ENCODE measurements around the gene POLR2E. TPM values are rescaled to one million over a fixed set of nuclear protein-coding genes. Genes with fewer than 3 reads are reported as not detected.

POLR2E gene
- total and polyA plus RNA-seq, 10 of the 15 experiments (the other 5 are each of a cell fraction or from before 2014, with no cell fraction given) = 4.0 to 487 (median 200) TPM

DNA sequence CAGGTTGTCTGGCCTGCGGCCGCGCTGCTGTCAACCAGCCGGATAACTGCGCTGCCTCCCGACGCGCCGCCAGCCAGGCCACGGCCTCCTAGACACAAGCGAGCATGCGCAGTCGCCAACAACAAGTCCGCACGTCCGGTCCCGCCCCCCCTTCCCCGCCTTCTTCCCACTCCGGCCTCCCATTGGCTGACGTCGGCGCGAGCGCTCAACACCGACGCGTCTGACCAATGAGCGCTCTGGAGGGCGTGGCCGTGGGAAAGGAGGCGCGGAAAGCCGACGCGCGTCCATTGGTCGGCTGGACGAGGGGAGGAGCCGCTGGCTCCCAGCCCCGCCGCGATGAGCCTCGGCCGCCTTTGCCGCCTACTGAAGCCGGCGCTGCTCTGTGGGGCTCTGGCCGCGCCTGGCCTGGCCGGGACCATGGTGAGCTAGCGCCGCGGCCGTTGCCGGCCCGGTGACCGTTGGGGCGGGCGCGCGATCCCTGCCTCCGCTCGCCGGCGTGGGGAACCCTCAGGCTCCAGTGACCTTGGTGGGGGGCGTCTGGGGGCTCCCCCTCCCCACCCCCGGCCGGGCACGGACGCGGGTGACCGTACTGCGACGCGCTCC, 8.6 kb upstream of the POLR2E start, which contains the start of gene GPX4 (continued):
- TF ChIP-seq MXI1 (IDR thresholded peaks at IDR 0.05; ENCODE audit: low read depth, low read length) = 0 out of 2 replicates have a peak, but pooled peaks have one; percentile 25
- no peak for TF ChIP-seq ZNF24 (IDR thresholded peaks at IDR 0.05)
- peak; percentile 51; the same call in 1 of the 2 replicates for TF ChIP-seq SIN3A (IDR thresholded peaks at IDR 0.05; ENCODE audit: low read depth, low read length)
- no peak for TF ChIP-seq RAD51 (IDR thresholded peaks at IDR 0.05)
- TF ChIP-seq, protein P1, sequence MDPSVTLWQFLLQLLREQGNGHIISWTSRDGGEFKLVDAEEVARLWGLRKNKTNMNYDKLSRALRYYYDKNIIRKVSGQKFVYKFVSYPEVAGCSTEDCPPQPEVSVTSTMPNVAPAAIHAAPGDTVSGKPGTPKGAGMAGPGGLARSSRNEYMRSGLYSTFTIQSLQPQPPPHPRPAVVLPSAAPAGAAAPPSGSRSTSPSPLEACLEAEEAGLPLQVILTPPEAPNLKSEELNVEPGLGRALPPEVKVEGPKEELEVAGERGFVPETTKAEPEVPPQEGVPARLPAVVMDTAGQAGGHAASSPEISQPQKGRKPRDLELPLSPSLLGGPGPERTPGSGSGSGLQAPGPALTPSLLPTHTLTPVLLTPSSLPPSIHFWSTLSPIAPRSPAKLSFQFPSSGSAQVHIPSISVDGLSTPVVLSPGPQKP (IDR thresholded peaks at IDR 0.05; ENCODE audit: low read depth, low read length) = no peak
- TF ChIP-seq KDM1A (IDR thresholded peaks at IDR 0.05; ENCODE audit: borderline replicate concordance) = no peak
- peak; percentile 88 for TF ChIP-seq LARP7 (IDR thresholded peaks at IDR 0.05)
- TF ChIP-seq, protein P2, sequence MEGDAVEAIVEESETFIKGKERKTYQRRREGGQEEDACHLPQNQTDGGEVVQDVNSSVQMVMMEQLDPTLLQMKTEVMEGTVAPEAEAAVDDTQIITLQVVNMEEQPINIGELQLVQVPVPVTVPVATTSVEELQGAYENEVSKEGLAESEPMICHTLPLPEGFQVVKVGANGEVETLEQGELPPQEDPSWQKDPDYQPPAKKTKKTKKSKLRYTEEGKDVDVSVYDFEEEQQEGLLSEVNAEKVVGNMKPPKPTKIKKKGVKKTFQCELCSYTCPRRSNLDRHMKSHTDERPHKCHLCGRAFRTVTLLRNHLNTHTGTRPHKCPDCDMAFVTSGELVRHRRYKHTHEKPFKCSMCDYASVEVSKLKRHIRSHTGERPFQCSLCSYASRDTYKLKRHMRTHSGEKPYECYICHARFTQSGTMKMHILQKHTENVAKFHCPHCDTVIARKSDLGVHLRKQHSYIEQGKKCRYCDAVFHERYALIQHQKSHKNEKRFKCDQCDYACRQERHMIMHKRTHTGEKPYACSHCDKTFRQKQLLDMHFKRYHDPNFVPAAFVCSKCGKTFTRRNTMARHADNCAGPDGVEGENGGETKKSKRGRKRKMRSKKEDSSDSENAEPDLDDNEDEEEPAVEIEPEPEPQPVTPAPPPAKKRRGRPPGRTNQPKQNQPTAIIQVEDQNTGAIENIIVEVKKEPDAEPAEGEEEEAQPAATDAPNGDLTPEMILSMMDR (IDR thresholded peaks at IDR 0.05 in 2 of 3, conservative IDR thresholded peaks at IDR 0.05 in 1 of 3; ENCODE audit: control insufficient read depth in 2 of 3, extremely low read depth in 1 of 3, insufficient read depth in 1 of 3, low read depth in 3 of 3, low read length in 3 of 3) = no peak
- TF ChIP-seq RBBP5 (conservative IDR thresholded peaks at IDR 0.05) = no peak
- TF ChIP-seq CREM (IDR thresholded peaks at IDR 0.05; ENCODE audit: low read depth) = peak; percentile 73; the same call in 1 of the 2 replicates
- no peak for TF ChIP-seq RELA (IDR thresholded peaks at IDR 0.05; ENCODE audit: borderline replicate concordance, partially characterized antibody)
- peak; percentile 76 for TF ChIP-seq TAF1 (IDR thresholded peaks at IDR 0.05; ENCODE audit: borderline replicate concordance, low read depth, low read length)
- peak; percentile 97 for TF ChIP-seq POLR2AphosphoS5 (IDR thresholded peaks at IDR 0.05; ENCODE audit: low read length)
- TF ChIP-seq FOXK2 (IDR thresholded peaks at IDR 0.05) = no peak
- TF ChIP-seq FOS (IDR thresholded peaks at IDR 0.05; ENCODE audit: borderline replicate concordance, extremely low read depth, insufficient read length) = peak; percentile 34
- TF ChIP-seq SMC3 (IDR thresholded peaks at IDR 0.05; ENCODE audit: borderline replicate concordance, low read length) = no peak
- TF ChIP-seq, protein P3, sequence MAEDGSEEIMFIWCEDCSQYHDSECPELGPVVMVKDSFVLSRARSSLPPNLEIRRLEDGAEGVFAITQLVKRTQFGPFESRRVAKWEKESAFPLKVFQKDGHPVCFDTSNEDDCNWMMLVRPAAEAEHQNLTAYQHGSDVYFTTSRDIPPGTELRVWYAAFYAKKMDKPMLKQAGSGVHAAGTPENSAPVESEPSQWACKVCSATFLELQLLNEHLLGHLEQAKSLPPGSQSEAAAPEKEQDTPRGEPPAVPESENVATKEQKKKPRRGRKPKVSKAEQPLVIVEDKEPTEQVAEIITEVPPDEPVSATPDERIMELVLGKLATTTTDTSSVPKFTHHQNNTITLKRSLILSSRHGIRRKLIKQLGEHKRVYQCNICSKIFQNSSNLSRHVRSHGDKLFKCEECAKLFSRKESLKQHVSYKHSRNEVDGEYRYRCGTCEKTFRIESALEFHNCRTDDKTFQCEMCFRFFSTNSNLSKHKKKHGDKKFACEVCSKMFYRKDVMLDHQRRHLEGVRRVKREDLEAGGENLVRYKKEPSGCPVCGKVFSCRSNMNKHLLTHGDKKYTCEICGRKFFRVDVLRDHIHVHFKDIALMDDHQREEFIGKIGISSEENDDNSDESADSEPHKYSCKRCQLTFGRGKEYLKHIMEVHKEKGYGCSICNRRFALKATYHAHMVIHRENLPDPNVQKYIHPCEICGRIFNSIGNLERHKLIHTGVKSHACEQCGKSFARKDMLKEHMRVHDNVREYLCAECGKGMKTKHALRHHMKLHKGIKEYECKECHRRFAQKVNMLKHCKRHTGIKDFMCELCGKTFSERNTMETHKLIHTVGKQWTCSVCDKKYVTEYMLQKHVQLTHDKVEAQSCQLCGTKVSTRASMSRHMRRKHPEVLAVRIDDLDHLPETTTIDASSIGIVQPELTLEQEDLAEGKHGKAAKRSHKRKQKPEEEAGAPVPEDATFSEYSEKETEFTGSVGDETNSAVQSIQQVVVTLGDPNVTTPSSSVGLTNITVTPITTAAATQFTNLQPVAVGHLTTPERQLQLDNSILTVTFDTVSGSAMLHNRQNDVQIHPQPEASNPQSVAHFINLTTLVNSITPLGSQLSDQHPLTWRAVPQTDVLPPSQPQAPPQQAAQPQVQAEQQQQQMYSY (CRISPR knock-in tag; IDR thresholded peaks at IDR 0.05) = no peak
- no peak for TF ChIP-seq SMAD1 (IDR thresholded peaks at IDR 0.05; ENCODE audit: low read depth, partially characterized antibody)
- no peak for TF ChIP-seq GABPA (IDR thresholded peaks at IDR 0.05; ENCODE audit: low read depth)
- TF ChIP-seq SREBF2 (IDR thresholded peaks at IDR 0.05; ENCODE audit: low read length) = no peak
- peak; percentile 21; the same call in 1 of the 2 replicates for TF ChIP-seq IKZF1 (conservative IDR thresholded peaks at IDR 0.05)
- no peak for TF ChIP-seq ZNF217 (IDR thresholded peaks at IDR 0.05)
- peak; percentile 85 for TF ChIP-seq SMAD5 (IDR thresholded peaks at IDR 0.05; ENCODE audit: low read depth)
- TF ChIP-seq MYC (IDR thresholded peaks at IDR 0.05; ENCODE audit: insufficient read depth, insufficient read length, insufficient replicate concordance, low read length, severe bottlenecking) = no peak
- no peak for TF ChIP-seq NFIC (IDR thresholded peaks at IDR 0.05; ENCODE audit: low read depth, low read length)
- TF ChIP-seq TCF3 (IDR thresholded peaks at IDR 0.05; ENCODE audit: borderline replicate concordance, insufficient read depth, low read depth, low read length) = 0 out of 2 replicates have a peak, but pooled peaks have one; percentile 70
- TF ChIP-seq STAT3 (IDR thresholded peaks at IDR 0.05; ENCODE audit: low read depth, low read length) = no peak

All from GM12878 (cell line).